KMS-11 (cell line): ENCODE measurements around the gene MRPL46.
"Not testable (repeated sequence)": the region's sequence is repeated elsewhere in the genome, so short reads cannot be mapped to it uniquely, and the experiment has no call there.

Experiments
- H2AFZ ChIP-seq: fragments of 200-600 bp; sonication (generic); 2 replicates; pipeline ENCODE4 v1.6.1; 2016; ENCODE audit warnings: antibody characterized with exemption, mixed run types, low read depth
- H3K27ac ChIP-seq: fragments of 200-600 bp; sonication (generic); 2 replicates; pipeline ENCODE4 v1.6.1; 2016; ENCODE audit warnings: mild to moderate bottlenecking, mixed run types
- H3K27me3 ChIP-seq: fragments of 200-600 bp; sonication (generic); 2 replicates; pipeline ENCODE4 v1.6.1; 2017; ENCODE audit warnings: mild to moderate bottlenecking, low read depth, mixed run types, moderate library complexity; ENCODE audit not compliant: insufficient read depth
- H3K36me3 ChIP-seq: fragments of 200-600 bp; sonication (generic); 2 replicates; pipeline ENCODE4 v1.6.1; 2017; ENCODE audit warnings: mild to moderate bottlenecking, mixed run types; ENCODE audit not compliant: insufficient read depth
- H3K4me1 ChIP-seq: fragments of 200-600 bp; sonication (generic); 2 replicates; pipeline ENCODE4 v1.6.1; 2016; ENCODE audit warnings: mild to moderate bottlenecking, low read depth, mixed run types; ENCODE audit not compliant: poor library complexity, severe bottlenecking
- H3K4me2 ChIP-seq: fragments of 200-600 bp; sonication (generic); 2 replicates; pipeline ENCODE4 v1.7.0; 2016; ENCODE audit warnings: mild to moderate bottlenecking, mixed run types
- H3K4me3 ChIP-seq: fragments of 200-600 bp; sonication (generic); IDR thresholded peaks from 2 replicates; pipeline ENCODE4 v1.6.1; 2017; ENCODE audit warnings: low read depth, low read length, mixed read lengths; ENCODE audit not compliant: insufficient read depth
- H3K79me2 ChIP-seq: fragments of 200-600 bp; sonication (generic); 2 replicates; pipeline ENCODE4 v1.6.1; 2016; ENCODE audit warnings: low read depth, mixed run types; ENCODE audit not compliant: insufficient read depth
- H3K9ac ChIP-seq: fragments of 200-600 bp; sonication (generic); 2 replicates; pipeline ENCODE4 v1.6.1; 2016; ENCODE audit warnings: mild to moderate bottlenecking, mixed run types
- H4K20me1 ChIP-seq: fragments of 200-600 bp; sonication (generic); 2 replicates; pipeline ENCODE4 v1.6.1; 2016; ENCODE audit warnings: mild to moderate bottlenecking, mixed run types; ENCODE audit not compliant: insufficient read depth
- TF ChIP-seq, protein P1 (sequence below): fragments of 200-600 bp; sonication (generic); conservative IDR thresholded peaks from 2 replicates; pipeline ENCODE4 v1.6.1; 2017; ENCODE audit warnings: low read depth, mild to moderate bottlenecking, antibody characterized with exemption, low read length, moderate library complexity, mixed read lengths

MRPL46 gene

DNA sequence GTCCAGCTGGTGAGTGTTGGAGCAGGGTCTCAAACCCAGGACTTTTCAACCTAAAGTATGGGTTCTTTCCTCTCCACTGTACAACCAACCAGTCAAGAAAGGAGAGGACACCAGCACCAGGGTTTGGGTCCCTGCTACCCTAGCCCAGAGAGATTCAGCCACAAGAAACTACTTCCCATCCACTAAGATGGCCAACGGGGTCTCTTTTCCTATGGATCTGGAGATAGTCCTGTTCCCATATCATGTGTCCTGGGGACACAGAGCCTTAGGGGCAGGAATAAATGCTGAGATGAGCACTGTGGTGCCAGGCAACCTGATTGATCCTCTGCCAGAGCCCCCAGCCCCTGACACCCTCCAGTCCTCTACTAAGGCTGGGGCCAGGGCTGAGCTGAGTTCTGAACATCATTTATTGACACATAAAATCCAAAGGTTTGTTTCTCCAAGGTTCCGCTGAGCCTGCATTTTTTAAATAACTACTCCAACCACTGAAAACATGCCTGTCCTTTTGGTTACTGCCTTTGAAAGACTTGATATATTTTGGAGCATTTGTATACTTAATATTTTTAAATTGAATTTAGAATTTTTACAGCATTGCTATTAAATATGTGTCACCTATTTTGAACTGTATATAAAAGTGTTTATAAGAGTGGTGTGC, 26.0 kb downstream of the MRPL46 start:
- no peak overlapping the region for H2AFZ ChIP-seq
- H3K36me3 ChIP-seq, result no peaks in the 10 kb centered on the region
- H3K4me2 ChIP-seq, result no peak overlapping the region
- TF ChIP-seq, protein P1, sequence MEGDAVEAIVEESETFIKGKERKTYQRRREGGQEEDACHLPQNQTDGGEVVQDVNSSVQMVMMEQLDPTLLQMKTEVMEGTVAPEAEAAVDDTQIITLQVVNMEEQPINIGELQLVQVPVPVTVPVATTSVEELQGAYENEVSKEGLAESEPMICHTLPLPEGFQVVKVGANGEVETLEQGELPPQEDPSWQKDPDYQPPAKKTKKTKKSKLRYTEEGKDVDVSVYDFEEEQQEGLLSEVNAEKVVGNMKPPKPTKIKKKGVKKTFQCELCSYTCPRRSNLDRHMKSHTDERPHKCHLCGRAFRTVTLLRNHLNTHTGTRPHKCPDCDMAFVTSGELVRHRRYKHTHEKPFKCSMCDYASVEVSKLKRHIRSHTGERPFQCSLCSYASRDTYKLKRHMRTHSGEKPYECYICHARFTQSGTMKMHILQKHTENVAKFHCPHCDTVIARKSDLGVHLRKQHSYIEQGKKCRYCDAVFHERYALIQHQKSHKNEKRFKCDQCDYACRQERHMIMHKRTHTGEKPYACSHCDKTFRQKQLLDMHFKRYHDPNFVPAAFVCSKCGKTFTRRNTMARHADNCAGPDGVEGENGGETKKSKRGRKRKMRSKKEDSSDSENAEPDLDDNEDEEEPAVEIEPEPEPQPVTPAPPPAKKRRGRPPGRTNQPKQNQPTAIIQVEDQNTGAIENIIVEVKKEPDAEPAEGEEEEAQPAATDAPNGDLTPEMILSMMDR, result no peak
- H3K4me3 ChIP-seq, result no peak overlapping the region
- no peaks in the 10 kb centered on the region for H3K27me3 ChIP-seq
- H3K9ac ChIP-seq, result no peak overlapping the region
- no peak overlapping the region for H3K27ac ChIP-seq
- H4K20me1 ChIP-seq, result no peaks in the 10 kb centered on the region
- no peaks in the 10 kb centered on the region for H3K4me1 ChIP-seq
- no peaks in the 10 kb centered on the region for H3K79me2 ChIP-seq

DNA sequence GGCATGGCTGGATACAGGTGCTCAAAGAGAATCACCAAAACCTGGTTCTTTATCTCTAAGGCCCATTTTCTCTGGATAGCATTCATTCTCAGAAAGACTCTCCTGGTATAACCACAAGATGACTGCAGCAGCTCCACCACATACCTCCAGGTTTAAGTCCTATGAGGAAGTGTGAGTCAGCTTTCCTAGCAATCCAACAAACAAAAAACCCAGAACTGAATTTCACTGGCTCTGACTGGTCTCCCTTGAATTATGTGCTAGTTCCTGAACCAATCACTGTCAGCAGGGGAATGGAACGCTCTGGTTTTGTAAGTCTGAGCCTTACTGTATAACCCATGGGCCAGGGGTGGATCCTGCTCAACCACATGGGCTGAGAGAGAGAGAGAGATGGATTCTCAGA, 27.2 kb downstream of the MRPL46 start:
- no peak overlapping the region for H3K9ac ChIP-seq
- H3K36me3 ChIP-seq, result no peaks in the 10 kb centered on the region
- no peaks in the 10 kb centered on the region for H4K20me1 ChIP-seq
- no peak overlapping the region for H2AFZ ChIP-seq
- H3K27ac ChIP-seq, result no peak overlapping the region
- H3K4me2 ChIP-seq, result no peak overlapping the region
- H3K79me2 ChIP-seq, result no peaks in the 10 kb centered on the region
- no peaks in the 10 kb centered on the region for H3K4me1 ChIP-seq
- H3K27me3 ChIP-seq, result no peaks in the 10 kb centered on the region
- TF ChIP-seq, protein P1, result no peak
- H3K4me3 ChIP-seq, result no peak overlapping the region

DNA sequence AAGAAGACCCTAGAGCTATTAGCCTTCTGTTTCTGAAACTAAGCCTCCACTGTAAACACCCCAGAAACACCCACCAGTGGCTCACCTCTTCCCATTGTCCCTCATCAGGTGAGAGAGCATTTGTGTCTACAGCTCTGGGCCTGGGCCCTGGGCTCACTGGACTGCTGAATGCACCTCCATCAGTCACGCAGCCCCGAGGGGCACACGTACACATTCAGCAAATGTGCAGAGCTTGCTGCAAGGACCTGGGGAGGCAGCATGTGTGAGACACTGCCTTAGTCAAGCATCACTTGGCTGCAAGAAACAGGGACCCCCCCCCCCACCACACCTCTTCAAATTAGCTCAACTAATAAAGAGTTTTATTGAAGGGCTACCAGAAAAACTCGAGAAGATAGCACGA, 29.0 kb downstream of the MRPL46 start:
- no peak overlapping the region for H3K4me3 ChIP-seq
- H3K4me2 ChIP-seq, result no peak overlapping the region
- H2AFZ ChIP-seq, result no peak overlapping the region
- no peaks in the 10 kb centered on the region for H3K27me3 ChIP-seq
- H3K4me1 ChIP-seq, result no peaks in the 10 kb centered on the region
- no peak overlapping the region for H3K9ac ChIP-seq
- no peak overlapping the region for H3K27ac ChIP-seq
- H4K20me1 ChIP-seq, result no peaks in the 10 kb centered on the region
- H3K79me2 ChIP-seq, result no peaks in the 10 kb centered on the region
- no peaks in the 10 kb centered on the region for H3K36me3 ChIP-seq
- TF ChIP-seq, protein P1, result no peak

DNA sequence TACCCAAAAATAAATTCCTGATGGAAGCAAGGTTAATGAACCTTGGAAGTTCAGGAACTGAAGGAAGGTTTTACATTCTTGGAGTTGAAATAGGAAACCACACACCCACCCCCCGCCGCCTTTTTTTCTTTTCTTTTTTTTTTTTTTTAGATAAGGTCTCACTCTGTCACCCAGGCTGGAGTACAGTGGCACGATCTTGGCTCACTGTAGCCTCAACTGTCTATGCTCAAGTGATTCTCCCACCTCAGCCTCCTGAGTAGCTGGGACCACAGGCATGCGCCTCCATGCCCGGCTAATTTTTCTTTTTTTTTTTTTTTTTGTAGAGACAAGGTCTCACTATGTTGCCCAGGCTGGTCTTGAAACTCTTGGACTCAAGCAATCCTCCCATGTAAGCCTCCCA, 33.1 kb downstream of the MRPL46 start:
- H3K36me3 ChIP-seq, H2AFZ ChIP-seq, H3K27me3 ChIP-seq, H3K4me3 ChIP-seq, H3K27ac ChIP-seq, H3K4me2 ChIP-seq, H3K4me1 ChIP-seq, H3K79me2 ChIP-seq, H4K20me1 ChIP-seq, H3K9ac ChIP-seq: not testable (repeated sequence)

DNA sequence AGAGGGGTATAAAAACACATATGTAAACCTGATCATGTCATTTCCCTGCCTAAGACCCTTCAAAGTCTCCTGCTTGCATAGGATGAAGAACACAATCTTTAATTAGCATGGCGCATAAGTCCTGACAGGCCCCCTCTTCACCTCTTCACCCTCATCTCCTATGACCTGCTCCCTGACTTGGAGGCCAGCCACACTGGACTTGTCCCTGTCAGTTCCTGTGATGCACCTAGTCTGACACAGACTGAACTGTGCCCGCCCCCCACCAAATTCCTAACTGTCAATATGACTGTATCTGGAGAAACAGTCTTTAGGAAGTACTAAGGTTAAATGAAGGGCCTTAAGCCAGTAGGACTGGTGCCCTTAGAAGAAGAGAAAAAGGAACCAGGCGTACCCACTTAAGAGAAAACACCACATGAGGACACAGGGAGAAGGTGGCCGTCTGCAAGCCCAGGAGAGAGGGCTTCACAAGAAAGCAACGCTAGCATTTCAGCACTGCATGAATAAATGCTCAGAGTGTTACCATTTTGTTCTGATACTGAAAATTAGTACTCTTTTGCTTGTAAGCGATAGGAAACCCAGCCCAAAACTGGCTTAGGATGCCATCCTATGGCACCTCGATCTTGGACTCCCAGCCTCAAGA, 34.0 kb downstream of the MRPL46 start:
- no peak overlapping the region for H3K27ac ChIP-seq
- H4K20me1 ChIP-seq, result no peaks in the 10 kb centered on the region
- no peak overlapping the region for H3K9ac ChIP-seq
- no peak overlapping the region for H3K4me2 ChIP-seq
- H3K36me3 ChIP-seq, result no peaks in the 10 kb centered on the region
- H2AFZ ChIP-seq, result no peak overlapping the region
- no peaks in the 10 kb centered on the region for H3K27me3 ChIP-seq
- TF ChIP-seq, protein P1, result no peak
- H3K4me1 ChIP-seq, result no peaks in the 10 kb centered on the region
- H3K79me2 ChIP-seq, result no peaks in the 10 kb centered on the region
- H3K4me3 ChIP-seq, result no peak overlapping the region
